Trophoblast cell (in vitro differentiated cells and primary cell): Measurements from ENCODE around the gene GPR89A.
A peak's percentile ranks its signal among the peaks of the same experiment; 100 is the strongest.
"Not testable (repeated sequence)": the region's sequence is repeated elsewhere in the genome, so short reads cannot be mapped to it uniquely, and the experiment has no call there.

Experiments
- DNase-seq, 2 donors: peaks; one replicate each; pipeline ENCODE4 v3.0.0-alpha.2; 2016
- H2AFZ ChIP-seq: 2 replicates; pipeline ENCODE4 v1.6.1; 2013; ENCODE audit warnings: low read length, moderate library complexity, mild to moderate bottlenecking; ENCODE audit not compliant: insufficient read depth, poor library complexity
- H2AK5ac ChIP-seq: 2 replicates; pipeline ENCODE4 v1.6.1; 2013; ENCODE audit warnings: mild to moderate bottlenecking, low read length
- H2BK120ac ChIP-seq: 2 replicates; pipeline ENCODE4 v1.6.1; 2013; ENCODE audit warnings: low read length, mild to moderate bottlenecking, moderate library complexity; ENCODE audit not compliant: insufficient read depth, poor library complexity
- H2BK12ac ChIP-seq: 2 replicates; pipeline ENCODE4 v1.6.1; 2013; ENCODE audit warnings: mild to moderate bottlenecking, low read length, moderate library complexity
- H2BK5ac ChIP-seq: 2 replicates; pipeline ENCODE4 v1.6.1; 2013; ENCODE audit warnings: low read length, low read depth, moderate library complexity, mild to moderate bottlenecking; ENCODE audit not compliant: poor library complexity
- H3K14ac ChIP-seq: 2 replicates; pipeline ENCODE4 v1.6.1; 2013; ENCODE audit warnings: mild to moderate bottlenecking, low read length
- H3K18ac ChIP-seq: 2 replicates; pipeline ENCODE4 v1.6.1; 2013; ENCODE audit warnings: mild to moderate bottlenecking, low read length
- H3K23ac ChIP-seq: 2 replicates; pipeline ENCODE4 v1.6.1; 2013; ENCODE audit warnings: low read length
- H3K27ac ChIP-seq: 2 replicates; pipeline ENCODE4 v1.5.1; 2013; ENCODE audit warnings: low read depth, mild to moderate bottlenecking, inconsistent platforms, low read length, moderate library complexity
- H3K27me3 ChIP-seq: 2 replicates; pipeline ENCODE4 v1.6.1; 2013; ENCODE audit warnings: inconsistent platforms, mild to moderate bottlenecking, low read length, moderate library complexity; ENCODE audit not compliant: insufficient read depth
- H3K36me3 ChIP-seq, 2 experiments: 1 replicate in 1 of 2; 2 replicates in 1 of 2; pipeline ENCODE4 v1.6.1; 2013; ENCODE audit warnings: low read length in 2 of 2, mild to moderate bottlenecking in 2 of 2, moderate library complexity in 1 of 2; ENCODE audit not compliant: insufficient read depth in 2 of 2, control insufficient read depth in 1 of 2
- H3K4ac ChIP-seq: 2 replicates; pipeline ENCODE4 v1.6.1; 2013; ENCODE audit warnings: low read depth, mild to moderate bottlenecking, low read length, moderate library complexity
- H3K4me1 ChIP-seq, 2 experiments: 1 replicate in 1 of 2; 2 replicates in 1 of 2; pipeline ENCODE4 v1.6.1; 2013; ENCODE audit warnings: low read length in 2 of 2, mild to moderate bottlenecking in 2 of 2, moderate library complexity in 1 of 2; ENCODE audit not compliant: insufficient read depth in 2 of 2, control insufficient read depth in 1 of 2
- H3K4me2 ChIP-seq: 2 replicates; pipeline ENCODE4 v1.6.1; 2013; ENCODE audit warnings: inconsistent platforms, mild to moderate bottlenecking, low read length, moderate library complexity
- H3K4me3 ChIP-seq: 2 replicates; pipeline ENCODE4 v1.5.1; 2013; ENCODE audit warnings: mild to moderate bottlenecking, low read depth, low read length, inconsistent platforms
- H3K79me1 ChIP-seq: one replicate; pipeline ENCODE4 v1.6.1; 2013; ENCODE audit warnings: low read length
- H3K79me2 ChIP-seq: 2 replicates; pipeline ENCODE4 v1.6.1; 2013; ENCODE audit warnings: low read length, mild to moderate bottlenecking; ENCODE audit not compliant: control insufficient read depth, insufficient read depth, poor library complexity
- H3K9ac ChIP-seq: 2 replicates; pipeline ENCODE4 v1.6.1; 2013; ENCODE audit warnings: mild to moderate bottlenecking, low read length
- H3K9me3 ChIP-seq: 2 replicates; pipeline ENCODE4 v1.6.1; 2013; ENCODE audit warnings: low read depth, mild to moderate bottlenecking, control low read depth, inconsistent platforms, low read length; ENCODE audit not compliant: insufficient read depth
- H4K12ac ChIP-seq: 2 replicates; pipeline ENCODE4 v1.6.1; 2013; ENCODE audit warnings: low read depth, mild to moderate bottlenecking, low read length, moderate library complexity
- H4K8ac ChIP-seq: 2 replicates; pipeline ENCODE4 v1.6.1; 2013; ENCODE audit warnings: low read depth, mild to moderate bottlenecking, low read length, moderate library complexity
- H4K91ac ChIP-seq: one replicate; pipeline ENCODE4 v1.6.1; 2013; ENCODE audit warnings: low read depth, mild to moderate bottlenecking, low read length, moderate library complexity
- WGBS: extraction: QIAGEN DNeasy Blood & Tissue Kit; methylation state at CpG from one replicate; pipeline ENCODE4 v1.1.7; 2013; ENCODE audit warnings: missing lambda C conversion rate; ENCODE audit not compliant: insufficient read length, insufficient coverage; ENCODE audit errors: extremely low coverage; 5-methylcytosine and 5-hydroxymethylcytosine counted together

GPR89A gene

GRCh38 chr1:145717833-145718232 is 110.0 kb downstream of the GPR89A start:
- Histone ChIP-seq H3K9ac (no peak overlapping the region), H3K79me2 (peaks cover 6% of the 10 kb centered on the region), H3K4ac (peak overlapping the region; percentile 95), H3K36me3 (no peaks in the 10 kb centered on the region), H3K4me1 (peaks cover 22 to 36% of the 10 kb centered on the region in 2 experiments), H3K14ac (peak overlapping the region; percentile 89), H4K12ac (no peak overlapping the region), H3K23ac (no peak overlapping the region), H3K27me3 (no peaks in the 10 kb centered on the region), H3K27ac (peak overlapping the region; percentile 96), H3K4me2 (no peak overlapping the region), H2BK12ac (peak overlapping the region; percentile 97), H2AFZ (no peak overlapping the region), H3K18ac (peak overlapping the region; percentile 81), H3K9me3 (no peaks in the 10 kb centered on the region), H4K91ac (peak overlapping the region; percentile 99), H2BK120ac (peak overlapping the region; percentile 99), H3K4me3 (no peak overlapping the region), H4K8ac (peak overlapping the region; percentile 63), H2BK5ac (peak overlapping the region; percentile 98), H2AK5ac (peak overlapping the region; percentile 98), H3K79me1 (peaks cover 44% of the 10 kb centered on the region)
- no peak for DNase-seq
- no CpG with 5 or more reads among the region's 1 CpG for WGBS

DNA sequence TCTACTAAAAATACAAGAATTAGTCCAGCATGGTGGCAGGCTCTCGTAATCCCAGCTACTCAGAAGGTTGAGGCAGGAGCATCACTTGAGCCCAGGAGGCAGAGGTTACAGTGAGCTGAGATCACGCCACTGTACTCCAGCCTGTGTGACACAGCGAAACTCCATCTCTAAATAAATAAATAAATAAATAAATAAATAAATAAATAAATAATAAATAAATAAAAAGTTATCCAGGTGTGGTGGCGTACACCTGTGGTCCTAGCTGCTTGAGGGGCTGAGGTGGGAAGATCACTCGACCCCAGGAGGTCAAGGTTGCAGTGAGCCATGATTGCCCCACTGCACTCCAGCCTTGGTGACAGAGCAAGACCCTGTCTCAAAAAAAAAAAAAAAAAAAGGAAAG is 110.7 kb downstream of the GPR89A start:
- not testable (repeated sequence) for H3K23ac ChIP-seq, H3K79me2 ChIP-seq, H3K9ac ChIP-seq, H3K27ac ChIP-seq, H3K36me3 ChIP-seq, H3K27me3 ChIP-seq, H3K4me3 ChIP-seq, H4K12ac ChIP-seq, DNase-seq, H2AK5ac ChIP-seq, H2AFZ ChIP-seq, H3K4me2 ChIP-seq, H3K9me3 ChIP-seq
- H3K79me1 ChIP-seq: peaks cover 41% of the 10 kb centered on the region
- H4K91ac ChIP-seq: peak overlapping the region; percentile 99
- peak overlapping the region; percentile 97 for H2BK12ac ChIP-seq
- peaks cover 22 to 36% of the 10 kb centered on the region in 2 experiments for H3K4me1 ChIP-seq
- no CpG with 5 or more reads among the region's 5 CpGs for WGBS
- peak overlapping the region; percentile 89 for H3K14ac ChIP-seq
- H3K18ac ChIP-seq: peak overlapping the region; percentile 81
- peak overlapping the region; percentile 29 for H3K4ac ChIP-seq
- peak overlapping the region; percentile 63 for H4K8ac ChIP-seq
- peak overlapping the region; percentile 98 for H2BK5ac ChIP-seq
- peak overlapping the region; percentile 99 for H2BK120ac ChIP-seq

- H3K4me3 ChIP-seq: no peak within 1 kb of the TSS
- H2BK5ac ChIP-seq: peak within 1 kb of the TSS; percentile 98
- H3K23ac ChIP-seq: no peak within 1 kb of the TSS
Measured at GRCh38 chr1:145719230-145720079, 111.7 kb downstream of the GPR89A start, which contains the start of gene CD160. Gene CD160 (plus strand): TSS chr1:145719499. CDS start chr1:145728328, 8,829 bp downstream.

More at GRCh38 chr1:145719230-145720079, 111.7 kb downstream of the GPR89A start, which contains the start of gene CD160:
- peaks cover 21 to 35% of the 10 kb centered on the region in 2 experiments for H3K4me1 ChIP-seq
- peak within 1 kb of the TSS; percentile 99 for H2BK120ac ChIP-seq
- peak within 1 kb of the TSS; percentile 99 for H2AK5ac ChIP-seq
- H3K27me3 ChIP-seq: no peaks in the 10 kb centered on the region
- H3K79me2 ChIP-seq: peaks cover 6% of the 10 kb centered on the region
- peak within 1 kb of the TSS; percentile 6 for H3K27ac ChIP-seq
- H3K9me3 ChIP-seq: no peaks in the 10 kb centered on the region
- H4K8ac ChIP-seq: peak within 1 kb of the TSS; percentile 63
- peak within 1 kb of the TSS; percentile 86 for H3K14ac ChIP-seq
- H4K91ac ChIP-seq: peak within 1 kb of the TSS; percentile 99
- H3K18ac ChIP-seq: peak within 1 kb of the TSS; percentile 81
- no CpG with 5 or more reads among the region's 12 CpGs for WGBS
- no peak within 1 kb of the TSS for H3K9ac ChIP-seq
- H3K36me3 ChIP-seq: no peaks in the 10 kb centered on the region
- H4K12ac ChIP-seq: no peak within 1 kb of the TSS
- H2AFZ ChIP-seq: peak within 1 kb of the TSS; percentile 46
- no peak within 1 kb of the TSS for H3K4me2 ChIP-seq
- H2BK12ac ChIP-seq: peak within 1 kb of the TSS; percentile 97
- peak within 1 kb of the TSS; percentile 48 for H3K4ac ChIP-seq
- DNase-seq: peak in 1 of 2 donors; percentile 58
- H3K79me1 ChIP-seq: peaks cover 36% of the 10 kb centered on the region
